Measurements from ENCODE around the gene ZNRD2. TPM values are rescaled to one million over a fixed set of nuclear protein-coding genes. Genes with fewer than 3 reads are reported as not detected.

The ZNRD2 gene
- polyA plus RNA-seq, 12 donors, result 44.9 to 82.2 (median 57.8) TPM; not detected in 1

DNA sequence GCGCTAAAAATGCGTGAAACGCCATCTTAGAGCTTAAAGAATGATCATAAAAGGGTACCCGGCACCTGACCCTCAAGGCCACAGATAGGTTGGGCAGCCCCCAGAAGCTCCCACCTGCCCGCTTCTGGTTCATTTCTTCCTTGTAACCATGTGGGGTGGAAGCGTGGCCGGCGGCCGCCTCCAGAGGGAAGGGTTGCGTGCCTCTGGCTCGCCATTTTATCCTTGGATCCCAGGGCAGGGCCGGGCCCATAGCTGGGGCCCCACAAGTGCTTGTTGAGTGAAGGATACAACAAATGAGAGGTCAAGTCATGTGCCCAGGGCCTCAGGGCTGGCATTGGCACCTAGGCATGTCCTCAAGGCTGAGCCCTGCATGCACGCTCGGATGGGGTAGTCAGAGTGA is 51.2 kb downstream of the ZNRD2 start:
- DNase-seq, result no peak

Other genes starting within 250 kb of the ZNRD2 start
- gene DPF2, start 236.6 kb upstream of the ZNRD2 start, polyA plus RNA-seq (ENCODE audit: insufficient read length in 12 of 12), result 10 to 100 TPM in 11 of 12 donors, not detected in 1; 40.1 to 70.2 (median 51.2) TPM
- gene TIGD3, start 215.7 kb upstream of the ZNRD2 start, polyA plus RNA-seq (ENCODE audit: insufficient read length in 12 of 12), result under 1 TPM in 9 of 12 donors, not detected in 3; 0.11 to 0.30 (median 0.24) TPM
- 10 to 100 TPM in 1 of 12 donors, 1 to 10 TPM in 10, not detected in 1; 4.2 to 13.5 (median 7.0) TPM for gene SLC25A45, start 187.8 kb upstream of the ZNRD2 start, polyA plus RNA-seq (ENCODE audit: insufficient read length in 12 of 12)
- gene FRMD8, start 183.8 kb upstream of the ZNRD2 start, polyA plus RNA-seq (ENCODE audit: insufficient read length in 12 of 12), result 10 to 100 TPM in 5 of 12 donors, 1 to 10 TPM in 6, not detected in 1; 7.2 to 18.0 (median 9.8) TPM
- gene NEAT1, start 147.7 kb upstream of the ZNRD2 start, polyA plus RNA-seq (ENCODE audit: insufficient read length in 12 of 12), result 100 to 1,000 TPM in 5 of 12 donors, 10 to 100 TPM in 7; 34.5 to 182 (median 65.4) TPM
- gene MALAT1, start 71.4 kb upstream of the ZNRD2 start, polyA plus RNA-seq (ENCODE audit: insufficient read length in 12 of 12), result 100 to 1,000 TPM; 102 to 554 (median 247) TPM
- 10 to 100 TPM in 11 of 12 donors, not detected in 1; 34.0 to 60.9 (median 40.9) TPM for gene SCYL1, start 45.4 kb upstream of the ZNRD2 start, polyA plus RNA-seq (ENCODE audit: insufficient read length in 12 of 12)
- 100 to 1,000 TPM in 9 of 12 donors, 10 to 100 TPM in 2, not detected in 1; 95.8 to 250 (median 124) TPM for gene LTBP3, start 12.1 kb upstream of the ZNRD2 start, polyA plus RNA-seq (ENCODE audit: insufficient read length in 12 of 12)
- 10 to 100 TPM in 11 of 12 donors, not detected in 1; 22.5 to 55.2 (median 29.4) TPM for gene FAM89B, start 2.1 kb downstream of the ZNRD2 start, polyA plus RNA-seq (ENCODE audit: insufficient read length in 12 of 12)
- gene EHBP1L1, start 5.6 kb downstream of the ZNRD2 start, polyA plus RNA-seq (ENCODE audit: insufficient read length in 12 of 12), result 100 to 1,000 TPM; 153 to 369 (median 276) TPM
- 1 to 10 TPM in 5 of 12 donors, under 1 TPM in 5, not detected in 2; 0.27 to 1.8 (median 0.99) TPM for gene KCNK7, start 25.3 kb downstream of the ZNRD2 start, polyA plus RNA-seq (ENCODE audit: insufficient read length in 12 of 12)
- 10 to 100 TPM in 11 of 12 donors, not detected in 1; 22.6 to 58.3 (median 27.6) TPM for gene MAP3K11, start 43.7 kb downstream of the ZNRD2 start, polyA plus RNA-seq (ENCODE audit: insufficient read length in 12 of 12)
- 100 to 1,000 TPM in 1 of 12 donors, 10 to 100 TPM in 10, 1 to 10 TPM in 1; 9.8 to 155 (median 15.6) TPM for gene PCNX3, start 45.3 kb downstream of the ZNRD2 start, polyA plus RNA-seq (ENCODE audit: insufficient read length in 12 of 12)
- gene SIPA1, start 67.6 kb downstream of the ZNRD2 start, polyA plus RNA-seq (ENCODE audit: insufficient read length in 12 of 12), result 10 to 100 TPM in 11 of 12 donors, not detected in 1; 23.3 to 56.0 (median 33.6) TPM
- 10 to 100 TPM in 11 of 12 donors, not detected in 1; 34.7 to 75.7 (median 39.8) TPM for gene RELA, start 92.4 kb downstream of the ZNRD2 start, polyA plus RNA-seq (ENCODE audit: insufficient read length in 12 of 12)
- 10 to 100 TPM in 11 of 12 donors, not detected in 1; 28.8 to 51.0 (median 38.1) TPM for gene KAT5, start 141.8 kb downstream of the ZNRD2 start, polyA plus RNA-seq (ENCODE audit: insufficient read length in 12 of 12)
- gene RNASEH2C, start 150.3 kb downstream of the ZNRD2 start, polyA plus RNA-seq (ENCODE audit: insufficient read length in 12 of 12), result 10 to 100 TPM in 11 of 12 donors, not detected in 1; 18.3 to 35.0 (median 22.9) TPM
- 1 to 10 TPM in 11 of 12 donors, not detected in 1; 1.2 to 7.0 (median 1.8) TPM for gene AP5B1, start 210.5 kb downstream of the ZNRD2 start, polyA plus RNA-seq (ENCODE audit: insufficient read length in 12 of 12)
- gene OVOL1, start 216.6 kb downstream of the ZNRD2 start, polyA plus RNA-seq (ENCODE audit: insufficient read length in 12 of 12), result 1 to 10 TPM in 3 of 12 donors, under 1 TPM in 4, not detected in 5; 0.07 to 8.2 (median 0.44) TPM